H1 (cell line): Measurements from ENCODE around the gene POLG. TPM values are rescaled to one million over a fixed set of nuclear protein-coding genes. Genes with fewer than 3 reads are reported as not detected.

Source experiments
- BACH1 ChIP-seq: IDR thresholded peaks from 2 replicates; pipeline ENCODE4 v1.6.1; 2012; ENCODE audit warnings: low read length, improper control_type of control experiment
- CTBP2 ChIP-seq: IDR thresholded peaks from 2 replicates; pipeline ENCODE4 v1.7.0; 2011; ENCODE audit warnings: borderline replicate concordance, mild to moderate bottlenecking, moderate library complexity, mixed read lengths, low read length; ENCODE audit not compliant: insufficient read depth, insufficient read length
- NRF1 ChIP-seq: IDR thresholded peaks from 2 replicates; pipeline ENCODE4 v1.6.1; 2011; ENCODE audit warnings: mild to moderate bottlenecking, low read depth, low read length, improper control_type of control experiment
- RFX5 ChIP-seq: IDR thresholded peaks from 2 replicates; pipeline ENCODE4 v1.6.1; 2011; ENCODE audit warnings: low read depth, low read length, improper control_type of control experiment, borderline replicate concordance
- SIRT6 ChIP-seq: IDR thresholded peaks from one replicate; pipeline ENCODE4 v1.7.1; 2012; ENCODE audit warnings: low read length, inconsistent platforms
- SIX5 ChIP-seq: IDR thresholded peaks from 2 replicates; pipeline ENCODE4 v1.6.1; 2011; ENCODE audit warnings: mild to moderate bottlenecking, low read depth, low read length
- TBP ChIP-seq: IDR thresholded peaks from 2 replicates; pipeline ENCODE4 v1.6.1; 2011; ENCODE audit warnings: low read depth, low read length, improper control_type of control experiment
- polyA plus RNA-seq, 7 experiments: library from polyadenylated mRNA; depleted of rRNA in 3 of 7; stranded (reverse) in 5 of 7; unstranded in 2 of 7; fragments of >200 nt in 5 of 7; fragments of 200-250 nt in 2 of 7; gene quantifications; 1 replicate in 5 of 7; 2 replicates in 1 of 7; 4 replicates in 1 of 7; pipeline versions ENCODE4 v1.2.1 to v1.2.3, GENCODE V29; 2011 to 2013; ENCODE audit warnings: missing spikeins in 2 of 7, mixed read lengths in 2 of 7
- total RNA-seq: library from RNA; stranded (reverse); fragmentation: NEBNext Ultra II Directional; extraction: Animal tissue kit (Norgen Biotek cat#: 25700); gene quantifications from 2 replicates; pipeline ENCODE4 v1.2.1, GENCODE V29; 2021
- TF ChIP-seq, protein P1 (sequence below): fragments of 300-600 bp; sonication (generic); IDR thresholded peaks from 2 replicates; pipeline ENCODE4 v1.7.1; 2012; ENCODE audit warnings: low read length, moderate library complexity, mild to moderate bottlenecking, inconsistent platforms; ENCODE audit not compliant: insufficient replicate concordance
- TF ChIP-seq, protein P2 (sequence below): IDR thresholded peaks from 2 replicates; pipeline ENCODE4 v1.6.1; 2012; ENCODE audit warnings: low read length, inconsistent platforms

The POLG gene
- total and polyA plus RNA-seq, 2 of the 8 experiments (the other 6 are each of a cell fraction or from before 2014, with no cell fraction given) = 14.8 to 52.3 TPM

DNA sequence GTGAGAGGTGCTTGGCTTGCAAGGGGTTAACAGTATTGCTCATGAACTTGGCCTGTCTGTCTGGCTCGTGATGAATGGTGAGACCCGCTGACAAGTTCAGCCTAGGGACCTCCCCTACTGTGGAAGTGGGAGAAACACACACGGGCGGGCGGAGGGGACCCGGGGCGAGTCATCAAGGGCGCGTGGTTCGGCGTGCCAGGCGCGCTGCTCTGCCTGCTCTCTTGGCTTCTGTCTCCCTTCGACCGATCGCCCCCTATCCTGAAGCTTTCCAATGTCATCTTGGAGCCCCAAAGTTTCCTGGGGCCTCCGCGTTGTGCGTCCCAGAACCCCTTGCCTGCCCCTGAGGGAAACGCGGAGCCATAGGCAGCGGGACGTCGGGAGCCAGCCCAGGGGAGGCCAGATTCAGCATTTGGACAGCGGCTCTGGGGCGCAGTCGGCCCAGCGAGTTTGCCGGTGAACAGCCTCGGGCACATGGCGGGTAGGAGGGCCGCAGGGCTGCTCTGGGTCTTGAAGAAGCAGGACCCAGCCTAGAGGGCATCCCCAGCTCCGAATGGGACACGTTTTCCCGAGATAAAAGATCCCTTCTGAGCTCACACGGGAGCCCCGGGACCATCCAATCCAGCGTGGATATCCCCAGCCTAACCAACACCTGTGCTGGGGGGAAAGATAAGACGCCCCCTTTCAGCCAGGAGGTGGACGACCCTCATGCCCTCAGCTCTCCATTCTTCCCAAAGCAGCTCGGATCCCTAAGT, 27.0 kb upstream of the POLG start (continued):
- TF ChIP-seq, protein P1, sequence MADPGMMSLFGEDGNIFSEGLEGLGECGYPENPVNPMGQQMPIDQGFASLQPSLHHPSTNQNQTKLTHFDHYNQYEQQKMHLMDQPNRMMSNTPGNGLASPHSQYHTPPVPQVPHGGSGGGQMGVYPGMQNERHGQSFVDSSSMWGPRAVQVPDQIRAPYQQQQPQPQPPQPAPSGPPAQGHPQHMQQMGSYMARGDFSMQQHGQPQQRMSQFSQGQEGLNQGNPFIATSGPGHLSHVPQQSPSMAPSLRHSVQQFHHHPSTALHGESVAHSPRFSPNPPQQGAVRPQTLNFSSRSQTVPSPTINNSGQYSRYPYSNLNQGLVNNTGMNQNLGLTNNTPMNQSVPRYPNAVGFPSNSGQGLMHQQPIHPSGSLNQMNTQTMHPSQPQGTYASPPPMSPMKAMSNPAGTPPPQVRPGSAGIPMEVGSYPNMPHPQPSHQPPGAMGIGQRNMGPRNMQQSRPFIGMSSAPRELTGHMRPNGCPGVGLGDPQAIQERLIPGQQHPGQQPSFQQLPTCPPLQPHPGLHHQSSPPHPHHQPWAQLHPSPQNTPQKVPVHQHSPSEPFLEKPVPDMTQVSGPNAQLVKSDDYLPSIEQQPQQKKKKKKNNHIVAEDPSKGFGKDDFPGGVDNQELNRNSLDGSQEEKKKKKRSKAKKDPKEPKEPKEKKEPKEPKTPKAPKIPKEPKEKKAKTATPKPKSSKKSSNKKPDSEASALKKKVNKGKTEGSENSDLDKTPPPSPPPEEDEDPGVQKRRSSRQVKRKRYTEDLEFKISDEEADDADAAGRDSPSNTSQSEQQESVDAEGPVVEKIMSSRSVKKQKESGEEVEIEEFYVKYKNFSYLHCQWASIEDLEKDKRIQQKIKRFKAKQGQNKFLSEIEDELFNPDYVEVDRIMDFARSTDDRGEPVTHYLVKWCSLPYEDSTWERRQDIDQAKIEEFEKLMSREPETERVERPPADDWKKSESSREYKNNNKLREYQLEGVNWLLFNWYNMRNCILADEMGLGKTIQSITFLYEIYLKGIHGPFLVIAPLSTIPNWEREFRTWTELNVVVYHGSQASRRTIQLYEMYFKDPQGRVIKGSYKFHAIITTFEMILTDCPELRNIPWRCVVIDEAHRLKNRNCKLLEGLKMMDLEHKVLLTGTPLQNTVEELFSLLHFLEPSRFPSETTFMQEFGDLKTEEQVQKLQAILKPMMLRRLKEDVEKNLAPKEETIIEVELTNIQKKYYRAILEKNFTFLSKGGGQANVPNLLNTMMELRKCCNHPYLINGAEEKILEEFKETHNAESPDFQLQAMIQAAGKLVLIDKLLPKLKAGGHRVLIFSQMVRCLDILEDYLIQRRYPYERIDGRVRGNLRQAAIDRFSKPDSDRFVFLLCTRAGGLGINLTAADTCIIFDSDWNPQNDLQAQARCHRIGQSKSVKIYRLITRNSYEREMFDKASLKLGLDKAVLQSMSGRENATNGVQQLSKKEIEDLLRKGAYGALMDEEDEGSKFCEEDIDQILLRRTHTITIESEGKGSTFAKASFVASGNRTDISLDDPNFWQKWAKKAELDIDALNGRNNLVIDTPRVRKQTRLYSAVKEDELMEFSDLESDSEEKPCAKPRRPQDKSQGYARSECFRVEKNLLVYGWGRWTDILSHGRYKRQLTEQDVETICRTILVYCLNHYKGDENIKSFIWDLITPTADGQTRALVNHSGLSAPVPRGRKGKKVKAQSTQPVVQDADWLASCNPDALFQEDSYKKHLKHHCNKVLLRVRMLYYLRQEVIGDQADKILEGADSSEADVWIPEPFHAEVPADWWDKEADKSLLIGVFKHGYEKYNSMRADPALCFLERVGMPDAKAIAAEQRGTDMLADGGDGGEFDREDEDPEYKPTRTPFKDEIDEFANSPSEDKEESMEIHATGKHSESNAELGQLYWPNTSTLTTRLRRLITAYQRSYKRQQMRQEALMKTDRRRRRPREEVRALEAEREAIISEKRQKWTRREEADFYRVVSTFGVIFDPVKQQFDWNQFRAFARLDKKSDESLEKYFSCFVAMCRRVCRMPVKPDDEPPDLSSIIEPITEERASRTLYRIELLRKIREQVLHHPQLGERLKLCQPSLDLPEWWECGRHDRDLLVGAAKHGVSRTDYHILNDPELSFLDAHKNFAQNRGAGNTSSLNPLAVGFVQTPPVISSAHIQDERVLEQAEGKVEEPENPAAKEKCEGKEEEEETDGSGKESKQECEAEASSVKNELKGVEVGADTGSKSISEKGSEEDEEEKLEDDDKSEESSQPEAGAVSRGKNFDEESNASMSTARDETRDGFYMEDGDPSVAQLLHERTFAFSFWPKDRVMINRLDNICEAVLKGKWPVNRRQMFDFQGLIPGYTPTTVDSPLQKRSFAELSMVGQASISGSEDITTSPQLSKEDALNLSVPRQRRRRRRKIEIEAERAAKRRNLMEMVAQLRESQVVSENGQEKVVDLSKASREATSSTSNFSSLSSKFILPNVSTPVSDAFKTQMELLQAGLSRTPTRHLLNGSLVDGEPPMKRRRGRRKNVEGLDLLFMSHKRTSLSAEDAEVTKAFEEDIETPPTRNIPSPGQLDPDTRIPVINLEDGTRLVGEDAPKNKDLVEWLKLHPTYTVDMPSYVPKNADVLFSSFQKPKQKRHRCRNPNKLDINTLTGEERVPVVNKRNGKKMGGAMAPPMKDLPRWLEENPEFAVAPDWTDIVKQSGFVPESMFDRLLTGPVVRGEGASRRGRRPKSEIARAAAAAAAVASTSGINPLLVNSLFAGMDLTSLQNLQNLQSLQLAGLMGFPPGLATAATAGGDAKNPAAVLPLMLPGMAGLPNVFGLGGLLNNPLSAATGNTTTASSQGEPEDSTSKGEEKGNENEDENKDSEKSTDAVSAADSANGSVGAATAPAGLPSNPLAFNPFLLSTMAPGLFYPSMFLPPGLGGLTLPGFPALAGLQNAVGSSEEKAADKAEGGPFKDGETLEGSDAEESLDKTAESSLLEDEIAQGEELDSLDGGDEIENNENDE = no peak
- TF ChIP-seq SIRT6 (no peak), RFX5 (no peak), CTBP2 (no peak), NRF1 (no peak), TBP (no peak), SIX5 (no peak), BACH1 (no peak)
- TF ChIP-seq, protein P2, sequence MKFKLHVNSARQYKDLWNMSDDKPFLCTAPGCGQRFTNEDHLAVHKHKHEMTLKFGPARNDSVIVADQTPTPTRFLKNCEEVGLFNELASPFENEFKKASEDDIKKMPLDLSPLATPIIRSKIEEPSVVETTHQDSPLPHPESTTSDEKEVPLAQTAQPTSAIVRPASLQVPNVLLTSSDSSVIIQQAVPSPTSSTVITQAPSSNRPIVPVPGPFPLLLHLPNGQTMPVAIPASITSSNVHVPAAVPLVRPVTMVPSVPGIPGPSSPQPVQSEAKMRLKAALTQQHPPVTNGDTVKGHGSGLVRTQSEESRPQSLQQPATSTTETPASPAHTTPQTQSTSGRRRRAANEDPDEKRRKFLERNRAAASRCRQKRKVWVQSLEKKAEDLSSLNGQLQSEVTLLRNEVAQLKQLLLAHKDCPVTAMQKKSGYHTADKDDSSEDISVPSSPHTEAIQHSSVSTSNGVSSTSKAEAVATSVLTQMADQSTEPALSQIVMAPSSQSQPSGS = no peak
